Type B pancreatic cell (in vitro differentiated cells): ENCODE results near the gene FAAP24. TPM values are rescaled to one million over a fixed set of nuclear protein-coding genes. Genes with fewer than 3 reads are reported as not detected.
"Not testable (repeated sequence)": the region's sequence is repeated elsewhere in the genome, so short reads cannot be mapped to it uniquely, and the experiment has no call there.

Experiments
- DNase-seq: peaks from one replicate; pipeline ENCODE4 v3.0.0; 2021; ENCODE audit warnings: mixed read lengths; ENCODE audit not compliant: unreplicated experiment; ENCODE audit errors: extremely low spot score
- H3K27ac Mint-ChIP-seq: 2 replicates; pipeline ENCODE4 v1.8.0; 2021; ENCODE audit warnings: mild to moderate bottlenecking, mixed read lengths
- H3K27me3 Mint-ChIP-seq: 2 replicates; pipeline ENCODE4 v1.8.0; 2021; ENCODE audit warnings: mixed read lengths
- H3K36me3 Mint-ChIP-seq: 2 replicates; pipeline ENCODE4 v1.8.0; 2021; ENCODE audit warnings: mixed read lengths
- H3K4me1 Mint-ChIP-seq: one replicate; pipeline ENCODE4 v1.8.0; 2021; ENCODE audit warnings: mixed read lengths; ENCODE audit not compliant: unreplicated experiment
- H3K4me3 Mint-ChIP-seq: 2 replicates; pipeline ENCODE4 v1.8.0; 2021; ENCODE audit warnings: mild to moderate bottlenecking, mixed read lengths
- H3K9me3 Mint-ChIP-seq: 2 replicates; pipeline ENCODE4 v1.8.0; 2021; ENCODE audit warnings: mixed read lengths
- total RNA-seq: library from RNA; stranded (reverse); gene quantifications from 2 replicates; pipeline ENCODE4 v1.2.1, GENCODE V29; 2021; ENCODE audit warnings: low replicate concordance
- TF ChIP-seq, protein P1 (sequence below): fragments of 200-600 bp; sonication (generic); conservative IDR thresholded peaks from 2 replicates; pipeline ENCODE4 v1.5.0; 2021; ENCODE audit warnings: antibody characterized with exemption, mild to moderate bottlenecking

Gene FAAP24
- total RNA-seq, 1 donor from 2014 or later: 4.3 TPM

DNA sequence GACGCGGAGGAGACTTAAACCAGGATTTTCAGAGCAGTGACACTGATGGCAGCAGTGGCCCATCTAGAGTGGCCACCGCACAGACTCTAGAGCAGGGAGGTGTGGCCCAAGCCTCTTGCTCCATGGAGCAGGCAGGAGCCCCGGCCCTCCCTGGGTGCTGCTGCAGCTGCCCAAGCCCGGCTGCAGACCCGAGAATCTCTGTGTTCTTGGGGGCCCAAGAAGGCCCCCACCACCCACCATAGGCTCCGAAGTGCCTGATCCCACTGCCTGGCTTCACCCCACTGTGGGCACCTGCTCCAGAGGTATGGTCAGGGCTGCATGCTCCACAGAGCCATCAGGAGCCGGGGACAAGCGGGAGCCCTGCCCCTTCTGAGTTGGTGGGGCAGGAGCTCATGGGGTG, 36.4 kb upstream of the FAAP24 start:
- Mint-ChIP-seq H3K9me3 (no peaks in the 10 kb centered on the region), H3K27me3 (no peaks in the 10 kb centered on the region), H3K4me3 (no peak overlapping the region), H3K36me3 (peaks cover 32% of the 10 kb centered on the region), H3K27ac (no peak overlapping the region), H3K4me1 (no peaks in the 10 kb centered on the region)
- TF ChIP-seq, protein P1, sequence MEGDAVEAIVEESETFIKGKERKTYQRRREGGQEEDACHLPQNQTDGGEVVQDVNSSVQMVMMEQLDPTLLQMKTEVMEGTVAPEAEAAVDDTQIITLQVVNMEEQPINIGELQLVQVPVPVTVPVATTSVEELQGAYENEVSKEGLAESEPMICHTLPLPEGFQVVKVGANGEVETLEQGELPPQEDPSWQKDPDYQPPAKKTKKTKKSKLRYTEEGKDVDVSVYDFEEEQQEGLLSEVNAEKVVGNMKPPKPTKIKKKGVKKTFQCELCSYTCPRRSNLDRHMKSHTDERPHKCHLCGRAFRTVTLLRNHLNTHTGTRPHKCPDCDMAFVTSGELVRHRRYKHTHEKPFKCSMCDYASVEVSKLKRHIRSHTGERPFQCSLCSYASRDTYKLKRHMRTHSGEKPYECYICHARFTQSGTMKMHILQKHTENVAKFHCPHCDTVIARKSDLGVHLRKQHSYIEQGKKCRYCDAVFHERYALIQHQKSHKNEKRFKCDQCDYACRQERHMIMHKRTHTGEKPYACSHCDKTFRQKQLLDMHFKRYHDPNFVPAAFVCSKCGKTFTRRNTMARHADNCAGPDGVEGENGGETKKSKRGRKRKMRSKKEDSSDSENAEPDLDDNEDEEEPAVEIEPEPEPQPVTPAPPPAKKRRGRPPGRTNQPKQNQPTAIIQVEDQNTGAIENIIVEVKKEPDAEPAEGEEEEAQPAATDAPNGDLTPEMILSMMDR: no peak
- no peak for DNase-seq

DNA sequence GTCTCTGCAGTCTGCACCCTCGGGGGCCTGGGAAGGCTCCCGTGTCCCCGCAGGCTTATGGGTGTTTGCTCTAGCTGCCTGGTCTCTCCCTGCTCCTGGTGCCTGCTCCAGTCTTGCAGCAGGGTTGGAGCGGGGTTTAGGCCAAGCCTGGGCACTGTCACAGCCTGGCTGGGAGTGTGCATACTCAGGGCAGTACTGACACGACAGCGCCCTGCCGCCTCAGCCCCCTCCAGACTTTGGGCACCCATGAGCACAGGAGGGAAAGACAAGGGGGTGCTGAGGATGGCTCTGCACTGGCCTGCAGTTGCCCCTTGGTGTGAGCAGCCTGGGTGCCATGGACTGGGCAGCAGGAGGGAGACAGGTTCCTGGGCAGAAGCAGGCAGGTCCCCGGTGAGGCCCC, 36.0 kb upstream of the FAAP24 start:
- peaks cover 30% of the 10 kb centered on the region for H3K36me3 Mint-ChIP-seq
- H3K9me3 Mint-ChIP-seq: no peaks in the 10 kb centered on the region
- no peak for DNase-seq
- no peaks in the 10 kb centered on the region for H3K4me1 Mint-ChIP-seq
- H3K4me3 Mint-ChIP-seq: no peak overlapping the region
- TF ChIP-seq, protein P1: no peak
- H3K27ac Mint-ChIP-seq: no peak overlapping the region
- no peaks in the 10 kb centered on the region for H3K27me3 Mint-ChIP-seq

- peaks cover 24% of the 10 kb centered on the region for H3K36me3 Mint-ChIP-seq
- H3K27ac Mint-ChIP-seq: not testable (repeated sequence)
Measured at GRCh38 chr19:32941273-32941672, 30.8 kb upstream of the FAAP24 start.

GRCh38 chr19:32945260-32945659, 26.8 kb upstream of the FAAP24 start:
- H3K9me3 Mint-ChIP-seq: no peaks in the 10 kb centered on the region
- H3K27ac Mint-ChIP-seq: no peak overlapping the region
- TF ChIP-seq, protein P1: no peak
- DNase-seq: no peak
- H3K4me1 Mint-ChIP-seq: no peaks in the 10 kb centered on the region
- no peak overlapping the region for H3K4me3 Mint-ChIP-seq
- peaks cover 31% of the 10 kb centered on the region for H3K36me3 Mint-ChIP-seq
- no peaks in the 10 kb centered on the region for H3K27me3 Mint-ChIP-seq

More at GRCh38 chr19:32941273-32941672, 30.8 kb upstream of the FAAP24 start:
- not testable (repeated sequence) for DNase-seq, H3K9me3 Mint-ChIP-seq, H3K4me3 Mint-ChIP-seq, H3K27me3 Mint-ChIP-seq, H3K4me1 Mint-ChIP-seq

- Mint-ChIP-seq H3K9me3 (no peaks in the 10 kb centered on the region), H3K27me3 (no peaks in the 10 kb centered on the region), H3K36me3 (peaks cover 15% of the 10 kb centered on the region), H3K4me1 (peaks cover 10% of the 10 kb centered on the region), H3K4me3 (no peak overlapping the region), H3K27ac (no peak overlapping the region)
- TF ChIP-seq, protein P1: no peak
- DNase-seq: no peak
Measured at GRCh38 chr19:32966750-32967149, 5.3 kb upstream of the FAAP24 start.

- Mint-ChIP-seq H3K4me3 (peak overlapping the region; percentile 62), H3K4me1 (peaks cover 16% of the 10 kb centered on the region), H3K36me3 (peaks cover 4% of the 10 kb centered on the region), H3K9me3 (no peaks in the 10 kb centered on the region), H3K27ac (no peak overlapping the region), H3K27me3 (no peaks in the 10 kb centered on the region)
- TF ChIP-seq, protein P1: no peak
- no peak for DNase-seq
Measured at GRCh38 chr19:32969549-32969948, 2.5 kb upstream of the FAAP24 start.
